Cardiac ventricle fibroblast (primary cell): Measurements from ENCODE around the gene BCL2L2. TPM values are rescaled to one million over a fixed set of nuclear protein-coding genes. Genes with fewer than 3 reads are reported as not detected.

ENCODE experiments used
- total RNA-seq: library from RNA; depleted of rRNA; stranded (reverse); fragments of >200 nt; gene quantifications from 2 replicates; pipeline ENCODE4 v1.2.3, GENCODE V29; 2015

BCL2L2 gene, protein sequence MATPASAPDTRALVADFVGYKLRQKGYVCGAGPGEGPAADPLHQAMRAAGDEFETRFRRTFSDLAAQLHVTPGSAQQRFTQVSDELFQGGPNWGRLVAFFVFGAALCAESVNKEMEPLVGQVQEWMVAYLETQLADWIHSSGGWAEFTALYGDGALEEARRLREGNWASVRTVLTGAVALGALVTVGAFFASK
- 10.2 and 11.8 TPM in 2 replicates for total RNA-seq

DNA sequence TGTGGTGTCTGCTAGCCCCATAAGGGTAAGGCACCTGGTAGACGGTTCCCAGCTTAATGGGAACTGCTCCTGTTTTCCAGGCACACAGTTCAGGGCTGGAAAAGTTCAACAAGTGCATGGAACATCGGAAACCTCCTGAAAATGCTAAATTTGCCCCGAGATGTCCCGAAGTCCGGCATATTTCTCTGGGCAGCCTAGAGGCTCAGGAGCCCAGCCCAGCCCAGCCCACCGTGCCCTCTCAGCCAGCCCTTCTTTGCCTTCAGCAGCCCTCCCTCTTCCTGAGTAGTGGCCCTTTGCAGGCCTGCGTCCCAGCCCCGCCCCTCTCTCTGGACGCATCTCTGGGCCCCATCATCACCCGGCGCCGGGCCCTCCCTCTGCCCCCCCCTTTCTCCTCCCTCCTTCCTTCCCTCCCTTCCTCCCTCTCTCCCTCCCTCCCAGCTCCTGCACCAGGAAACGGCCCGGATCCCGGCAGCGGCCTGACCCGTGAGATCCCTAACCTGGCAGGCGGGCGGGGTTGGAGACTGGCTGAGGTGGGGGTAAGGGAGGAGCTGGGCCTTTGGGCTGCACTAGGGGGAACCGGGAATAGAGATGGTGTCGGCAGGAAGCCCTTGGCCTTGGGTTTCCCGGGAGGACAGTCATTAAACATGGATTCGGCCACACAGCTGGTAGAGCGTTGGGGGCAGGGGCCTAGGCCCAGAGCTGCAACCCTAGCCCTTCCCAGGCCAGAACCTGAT is at the start of gene BCL2L2:
TSS of gene BCL2L2 (plus strand) at position 422 of the 734 bp plus-strand sequence. CDS start 935 bp downstream, outside the sequence.

DNA sequence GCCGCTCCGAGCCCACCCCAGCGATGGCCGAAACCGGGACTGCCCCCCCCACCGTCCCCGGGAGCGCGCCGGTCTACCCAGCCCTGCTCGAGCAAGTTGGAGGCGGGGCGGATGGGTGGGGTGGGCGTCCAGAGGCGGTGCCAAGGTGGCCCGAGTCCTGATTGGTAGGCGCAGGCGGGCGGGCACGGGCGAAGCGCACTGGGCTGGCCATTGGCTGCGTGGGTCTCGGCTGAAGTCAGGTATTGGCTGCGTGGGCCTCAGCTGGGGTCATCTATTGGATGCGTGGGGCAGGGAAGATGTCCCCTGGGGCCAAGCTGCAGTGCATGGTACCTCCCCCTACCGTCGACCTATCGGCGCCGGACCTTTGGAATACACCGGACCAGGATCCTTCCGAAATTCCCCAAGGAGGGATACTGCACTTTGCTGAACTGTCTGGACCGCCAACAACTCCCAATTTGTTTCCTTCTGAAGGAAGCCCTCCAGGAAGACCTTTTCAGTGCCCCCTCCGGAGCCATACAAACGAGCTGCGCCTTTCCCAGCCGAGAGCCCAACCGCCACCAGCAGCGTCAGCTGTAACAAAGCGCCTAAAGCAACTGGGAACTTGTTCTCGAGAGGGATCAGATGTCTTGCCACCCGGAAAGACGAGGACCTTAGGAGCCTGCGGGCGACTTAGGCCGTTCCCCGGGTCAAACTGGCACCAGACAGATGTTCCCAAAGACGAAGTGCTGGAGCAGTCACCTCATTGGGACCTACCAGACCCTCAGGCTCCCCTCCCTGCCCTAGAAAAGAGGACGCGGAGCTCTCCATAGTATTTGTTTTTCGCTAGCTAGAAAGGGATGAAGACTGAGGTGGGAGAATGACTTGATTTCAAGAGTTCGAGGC is 20.4 kb upstream of the BCL2L2 start, which contains the start of gene HOMEZ:
TSS of gene HOMEZ (minus strand) at position 113 of the 882 bp plus-strand sequence. CDS start 180 bp downstream, outside the sequence.

DNA sequence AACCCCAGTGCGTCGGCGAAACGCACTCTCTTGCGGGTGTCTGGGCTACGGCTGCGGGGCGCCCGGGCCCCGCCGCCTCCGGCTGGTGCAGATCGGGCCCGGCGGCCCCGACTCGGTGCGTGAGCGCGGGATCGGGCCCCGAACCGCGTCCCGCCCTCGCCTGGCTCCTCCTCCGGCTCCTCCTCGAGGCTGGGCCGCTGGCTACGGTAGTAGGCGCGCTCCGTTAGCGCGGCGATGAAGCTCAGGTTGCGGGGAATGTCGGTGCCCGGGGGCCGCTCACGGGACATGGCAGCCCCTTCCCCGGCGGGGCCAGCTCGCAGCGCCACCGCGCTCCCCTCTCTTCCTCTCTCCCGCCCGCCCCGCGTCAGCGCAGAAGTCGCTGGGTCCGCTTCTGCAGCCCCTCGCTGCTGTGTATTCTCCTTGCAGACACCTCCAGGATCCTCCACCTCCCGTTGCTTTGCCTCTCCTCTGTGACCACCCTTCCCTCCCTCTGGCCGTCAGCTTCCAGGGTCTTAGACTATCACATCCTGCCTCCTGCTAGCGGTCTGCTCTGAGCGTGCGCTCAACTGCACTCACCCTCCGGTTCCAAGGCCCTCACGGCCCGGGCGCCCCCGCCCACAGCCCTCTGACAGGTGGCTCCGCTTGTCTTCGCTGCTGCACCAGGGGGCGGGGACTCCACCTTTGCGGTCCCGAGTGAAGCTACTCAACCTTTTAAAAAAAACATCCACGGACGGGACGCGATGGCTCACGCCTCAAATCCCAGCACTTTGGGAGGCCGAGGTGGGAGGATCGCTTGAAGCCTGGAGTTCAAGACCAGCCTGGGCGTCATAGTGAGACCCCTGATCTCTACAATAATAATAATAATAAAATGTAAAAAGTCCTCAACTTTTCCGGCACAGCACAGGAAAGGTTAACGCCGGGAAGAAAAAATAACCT is 4.1 kb upstream of the BCL2L2 start, which contains the start of gene PPP1R3E:
TSS of gene PPP1R3E (minus strand) at position 570 of the 936 bp plus-strand sequence. CDS start at position 287, 283 bp downstream.

DNA sequence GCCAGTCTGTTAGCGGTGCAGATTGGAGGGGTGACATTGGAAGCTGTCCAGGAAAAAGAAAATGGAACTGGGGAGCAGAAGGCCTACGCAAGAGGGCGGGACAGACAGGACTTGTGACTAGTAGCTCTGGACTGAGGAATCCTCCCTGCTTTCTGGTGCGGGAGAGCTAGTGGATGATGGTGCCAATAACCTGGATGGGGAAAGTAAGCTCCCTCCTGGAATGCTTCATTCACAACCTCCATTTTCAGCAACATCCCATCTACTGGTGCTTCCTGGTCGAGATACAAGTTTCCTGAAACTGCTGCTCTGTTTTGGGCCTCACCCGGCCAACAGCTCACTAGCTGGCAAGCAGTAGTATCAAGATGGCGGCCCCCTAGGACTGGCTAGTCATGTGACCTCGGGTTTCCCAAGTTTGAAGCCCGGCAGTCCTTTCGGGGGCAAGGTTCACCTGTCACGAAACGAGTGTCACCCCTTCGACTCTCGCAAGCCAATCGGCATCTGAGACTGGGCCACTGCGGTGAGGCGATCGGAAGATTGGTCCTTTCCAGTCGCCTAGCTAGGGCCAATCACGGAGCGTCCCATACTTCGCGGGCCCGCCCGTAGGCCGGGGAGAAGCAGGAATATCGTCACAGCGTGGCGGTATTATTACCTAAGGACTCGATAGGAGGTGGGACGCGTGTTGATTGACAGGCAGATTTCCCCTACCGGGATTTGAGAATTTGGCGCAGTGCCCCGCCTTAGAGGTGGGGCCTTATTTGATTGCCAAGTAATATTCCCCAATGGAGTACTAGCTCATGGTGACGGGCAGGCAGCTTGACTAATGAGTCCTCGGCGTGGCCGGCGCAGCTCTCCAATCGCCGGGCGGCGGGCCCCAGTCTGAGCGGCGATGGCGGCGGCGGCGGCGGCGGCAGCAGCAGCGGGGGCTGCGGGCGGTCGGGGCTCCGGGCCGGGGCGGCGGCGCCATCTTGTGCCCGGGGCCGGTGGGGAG is 14.2 kb downstream of the BCL2L2 start, which contains the start of gene PABPN1:
TSS of gene PABPN1 (plus strand) at position 874 of the 988 bp plus-strand sequence. CDS start at position 887, 13 bp downstream.

DNA sequence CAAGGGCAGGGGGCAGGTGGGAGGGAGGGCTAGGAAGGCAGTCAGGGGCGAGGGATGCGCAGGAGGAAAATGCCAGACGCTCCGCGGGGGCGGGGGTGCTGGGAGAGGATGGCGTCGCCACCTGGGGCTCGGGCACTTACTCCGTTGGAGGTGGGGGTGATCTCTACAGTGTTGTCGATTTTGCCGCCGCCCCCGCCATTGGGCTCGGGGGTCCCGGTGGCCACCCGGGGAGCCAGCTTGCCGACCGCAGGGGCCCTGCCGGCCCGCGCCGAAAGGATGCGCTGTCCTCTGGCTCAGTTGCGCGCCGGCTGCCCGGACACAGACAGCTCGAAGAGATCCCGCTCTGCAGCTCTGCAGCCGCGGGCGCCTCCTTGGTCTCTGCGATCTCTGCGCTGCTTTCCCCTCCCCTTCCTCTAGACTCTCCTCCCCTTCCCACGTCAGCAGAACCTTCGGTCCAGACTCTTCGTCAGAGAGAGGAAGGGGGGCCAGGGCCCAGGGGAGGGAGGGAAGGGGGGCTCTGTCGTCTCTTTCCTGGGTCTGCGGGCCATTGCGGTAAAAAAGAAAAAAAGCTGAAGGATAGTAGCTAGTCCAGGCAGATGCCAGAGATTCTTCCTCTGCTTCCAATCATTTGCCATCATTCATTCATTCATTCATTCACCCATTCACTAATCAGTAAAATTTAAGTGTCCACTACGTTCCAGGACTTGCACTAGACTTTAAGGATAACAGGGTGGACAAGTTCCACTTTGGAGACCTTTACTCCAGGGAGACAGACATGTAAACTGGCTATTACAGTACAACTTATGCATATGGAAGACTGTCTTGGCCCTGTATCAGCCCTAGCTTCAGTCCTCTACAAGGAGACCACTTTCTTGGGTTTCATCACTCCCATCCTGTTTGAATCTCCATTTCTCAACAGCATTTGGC is 46.1 kb downstream of the BCL2L2 start, which contains the start of gene SLC22A17:
TSS of gene SLC22A17 (minus strand) at position 382 of the 927 bp plus-strand sequence.

Other genes starting within 250 kb of the BCL2L2 start
- 3.2 TPM in 2 replicates for gene CDH24, start 249.3 kb upstream of the BCL2L2 start, total RNA-seq
- gene ACIN1, start 211.7 kb upstream of the BCL2L2 start, total RNA-seq, result 55.4 and 67.2 TPM in 2 replicates
- 41.1 and 52.5 TPM in 2 replicates for gene C14orf119, start 211.3 kb upstream of the BCL2L2 start, total RNA-seq
- 0.69 and 0.83 TPM in 2 replicates for gene CIROP, start 201.8 kb upstream of the BCL2L2 start, total RNA-seq
- not detected in 2 replicates for gene CEBPE, start 187.6 kb upstream of the BCL2L2 start, total RNA-seq
- gene SLC7A8, start 123.2 kb upstream of the BCL2L2 start, total RNA-seq, result 11.2 and 13.9 TPM in 2 replicates
- not detected in 2 replicates for gene RNF212B, start 68.9 kb upstream of the BCL2L2 start, total RNA-seq
- 6.7 and 8.2 TPM in 2 replicates for gene HOMEZ, start 20.7 kb upstream of the BCL2L2 start, total RNA-seq
- 4.9 and 9.9 TPM in 2 replicates for gene PPP1R3E, start 4.0 kb upstream of the BCL2L2 start, total RNA-seq
- gene PABPN1, start 14.6 kb downstream of the BCL2L2 start, total RNA-seq, result 31.1 and 35.1 TPM in 2 replicates
- gene SLC22A17, start 46.1 kb downstream of the BCL2L2 start, total RNA-seq, result 26.1 and 33.0 TPM in 2 replicates
- gene EFS, start 58.3 kb downstream of the BCL2L2 start, total RNA-seq, result 6.7 and 8.9 TPM in 2 replicates
- not detected in 2 replicates for gene IL25, start 66.0 kb downstream of the BCL2L2 start, total RNA-seq
- gene CMTM5, start 70.2 kb downstream of the BCL2L2 start, total RNA-seq, result not detected in 2 replicates
- not detected in 2 replicates for gene MYH6, start 101.4 kb downstream of the BCL2L2 start, total RNA-seq
- gene MYH7, start 128.8 kb downstream of the BCL2L2 start, total RNA-seq, result not detected in 2 replicates
- 18.8 and 30.0 TPM in 2 replicates for gene NGDN, start 162.9 kb downstream of the BCL2L2 start, total RNA-seq
- 0.44 TPM in 1 of 2 replicates, not detected in the other for gene ZFHX2, start 244.9 kb downstream of the BCL2L2 start, total RNA-seq
- gene THTPA, start 249.4 kb downstream of the BCL2L2 start, total RNA-seq, result 12.8 and 18.7 TPM in 2 replicates